GM12891 (cell line): ENCODE results near the gene MRPS23.

Source experiments
- DNase-seq: peaks from one replicate; pipeline ENCODE4 v3.0.0; 2011; ENCODE audit warnings: low spot score; ENCODE audit not compliant: insufficient read length
- FAIRE-seq: peaks from 2 replicates; lab custom pipeline; 2011; peaks lifted over from hg19 to GRCh38; lab: Jason Lieb, UNC
- PAX5 ChIP-seq: IDR thresholded peaks from 2 replicates; pipeline ENCODE4 v1.6.1; 2011; ENCODE audit warnings: low read length, moderate library complexity, mild to moderate bottlenecking; ENCODE audit not compliant: insufficient read depth, severe bottlenecking
- POLR2A ChIP-seq: IDR thresholded peaks from 2 replicates; pipeline ENCODE4 v1.6.1; 2011; ENCODE audit warnings: low read depth, low read length, control low read depth
- POLR2AphosphoS5 ChIP-seq: IDR thresholded peaks from 2 replicates; pipeline ENCODE4 v1.6.1; 2011; ENCODE audit warnings: low read depth, low read length, control low read depth
- POU2F2 ChIP-seq: IDR thresholded peaks from 2 replicates; pipeline ENCODE4 v1.6.1; 2011; ENCODE audit warnings: low read depth, mild to moderate bottlenecking, control low read depth, low read length, moderate library complexity
- SPI1 ChIP-seq: IDR thresholded peaks from 2 replicates; pipeline ENCODE4 v1.6.1; 2011; ENCODE audit warnings: low read depth, low read length, control low read depth
- TAF1 ChIP-seq: IDR thresholded peaks from 2 replicates; pipeline ENCODE4 v1.6.1; 2011; ENCODE audit warnings: low read depth, low read length, control low read depth

The MRPS23 gene

GRCh38 chr17:57866319-57866718, 16.5 kb upstream of the MRPS23 start:
- DNase-seq (no peak), FAIRE-seq (no peak)
- TF ChIP-seq PAX5 (no peak), POLR2A (no peak), POU2F2 (no peak), SPI1 (no peak), TAF1 (no peak), POLR2AphosphoS5 (no peak)

- FAIRE-seq = no peak
- TF ChIP-seq POLR2A = no peak
- no peak for TF ChIP-seq POLR2AphosphoS5
- TF ChIP-seq POU2F2 = no peak
- TF ChIP-seq TAF1 = no peak
- no peak for TF ChIP-seq SPI1
- TF ChIP-seq PAX5 = no peak
- no peak for DNase-seq
Measured at GRCh38 chr17:57864273-57864672, 14.4 kb upstream of the MRPS23 start.

- DNase-seq = no peak
- TF ChIP-seq TAF1 (no peak), PAX5 (no peak), POU2F2 (no peak), SPI1 (no peak), POLR2A (no peak), POLR2AphosphoS5 (no peak)
- FAIRE-seq = no peak
Measured at GRCh38 chr17:57862694-57863667, 13.1 kb upstream of the MRPS23 start.

- TF ChIP-seq PAX5 = peak; percentile 83
- no peak for TF ChIP-seq POLR2AphosphoS5
- FAIRE-seq = no peak
- DNase-seq = no peak
Measured at GRCh38 chr17:57861790-57862693, 12.2 kb upstream of the MRPS23 start.

GRCh38 chr17:57861000-57861789, 11.4 kb upstream of the MRPS23 start:
- DNase-seq (no peak), FAIRE-seq (peak; percentile 45)

GRCh38 chr17:57860414-57860999, 10.7 kb upstream of the MRPS23 start:
- FAIRE-seq = no peak
- DNase-seq = no peak
- TF ChIP-seq POLR2A = no peak

More at GRCh38 chr17:57861000-57861789, 11.4 kb upstream of the MRPS23 start:
- TF ChIP-seq POLR2AphosphoS5 (no peak), POLR2A (no peak), SPI1 (no peak), POU2F2 (no peak), PAX5 (no peak), TAF1 (no peak)

GRCh38 chr17:57859601-57860413, 10.0 kb upstream of the MRPS23 start:
- FAIRE-seq (no peak), DNase-seq (no peak)
- TF ChIP-seq SPI1 (no peak), TAF1 (no peak), PAX5 (no peak), POLR2A (no peak), POU2F2 (no peak), POLR2AphosphoS5 (no peak)

GRCh38 chr17:57858838-57859237, 9.0 kb upstream of the MRPS23 start:
- no peak for DNase-seq
- FAIRE-seq = no peak
- TF ChIP-seq SPI1 = no peak
- TF ChIP-seq POU2F2 = no peak
- no peak for TF ChIP-seq POLR2AphosphoS5
- TF ChIP-seq TAF1 = no peak
- no peak for TF ChIP-seq POLR2A
- no peak for TF ChIP-seq PAX5
